Measurements from ENCODE around the gene POC1B.

POC1B gene

DNA sequence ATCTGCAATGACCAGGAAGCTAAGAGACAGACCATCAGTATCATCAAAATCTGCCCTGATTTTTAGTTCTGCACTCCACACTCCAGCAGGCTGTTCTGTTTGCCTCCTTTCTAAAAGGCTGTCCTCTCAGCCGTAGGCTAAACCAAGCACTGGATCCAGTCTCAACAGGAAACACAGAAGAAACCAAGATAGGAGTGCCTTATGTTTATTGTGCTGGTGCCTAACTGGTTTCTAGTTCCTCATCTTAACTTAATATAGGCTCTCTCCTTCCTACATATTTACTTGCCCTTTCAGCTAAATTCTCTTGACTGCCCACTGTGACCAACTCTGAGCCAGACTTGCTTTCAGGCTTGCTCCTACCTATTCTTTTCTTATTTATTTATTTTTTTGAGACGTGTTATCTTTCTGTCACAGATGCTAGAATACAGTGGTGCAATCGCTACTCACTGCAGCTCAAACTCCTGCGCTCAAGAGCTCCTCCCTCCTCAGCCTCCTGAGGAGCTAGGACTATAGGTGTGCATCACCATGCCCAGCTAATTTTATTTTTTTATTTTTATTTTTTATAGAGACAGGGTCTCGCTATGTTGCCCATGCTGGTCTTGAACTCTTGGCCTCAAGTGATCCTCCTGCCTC is 32.1 kb downstream of the POC1B start:
- Histone ChIP-seq H3K36me3 (peaks cover 6 to 43% (median 15%) of the 10 kb centered on the region in 3 donors), H3K27ac (no peak overlapping the region), H3K9me3 (no peaks in the 10 kb centered on the region), H3K27me3 (no peaks in the 10 kb centered on the region), H3K4me1 (no peaks in the 10 kb centered on the region), H3K4me3 (no peak overlapping the region)
- TF ChIP-seq, protein P1, sequence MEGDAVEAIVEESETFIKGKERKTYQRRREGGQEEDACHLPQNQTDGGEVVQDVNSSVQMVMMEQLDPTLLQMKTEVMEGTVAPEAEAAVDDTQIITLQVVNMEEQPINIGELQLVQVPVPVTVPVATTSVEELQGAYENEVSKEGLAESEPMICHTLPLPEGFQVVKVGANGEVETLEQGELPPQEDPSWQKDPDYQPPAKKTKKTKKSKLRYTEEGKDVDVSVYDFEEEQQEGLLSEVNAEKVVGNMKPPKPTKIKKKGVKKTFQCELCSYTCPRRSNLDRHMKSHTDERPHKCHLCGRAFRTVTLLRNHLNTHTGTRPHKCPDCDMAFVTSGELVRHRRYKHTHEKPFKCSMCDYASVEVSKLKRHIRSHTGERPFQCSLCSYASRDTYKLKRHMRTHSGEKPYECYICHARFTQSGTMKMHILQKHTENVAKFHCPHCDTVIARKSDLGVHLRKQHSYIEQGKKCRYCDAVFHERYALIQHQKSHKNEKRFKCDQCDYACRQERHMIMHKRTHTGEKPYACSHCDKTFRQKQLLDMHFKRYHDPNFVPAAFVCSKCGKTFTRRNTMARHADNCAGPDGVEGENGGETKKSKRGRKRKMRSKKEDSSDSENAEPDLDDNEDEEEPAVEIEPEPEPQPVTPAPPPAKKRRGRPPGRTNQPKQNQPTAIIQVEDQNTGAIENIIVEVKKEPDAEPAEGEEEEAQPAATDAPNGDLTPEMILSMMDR (IDR thresholded peaks at IDR 0.05): no peak
- no peak for DNase-seq
- intact Hi-C loops (cut with DNase I; ENCODE audit: low total_unique reads): no loop called here

DNA sequence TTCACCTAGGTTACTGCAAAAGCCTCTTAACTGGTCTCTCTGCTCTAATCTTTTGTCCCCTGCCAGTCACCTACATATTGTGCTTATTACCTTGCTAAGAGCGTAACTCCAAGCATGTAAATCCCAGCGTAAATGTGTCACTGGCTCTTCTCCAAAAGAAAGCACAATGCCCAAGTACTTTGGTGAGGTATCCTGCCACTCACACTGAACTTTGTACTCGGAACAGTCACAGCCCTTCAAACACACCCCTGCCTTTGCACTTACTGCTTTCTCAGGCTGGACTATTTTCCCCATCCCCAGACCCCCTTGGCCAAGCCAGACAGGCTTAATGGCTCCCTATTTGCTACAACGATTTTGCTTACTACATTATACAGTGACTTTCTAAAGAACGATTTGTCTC is 33.0 kb downstream of the POC1B start:
- intact Hi-C loops (cut with DNase I; ENCODE audit: low total_unique reads): no loop called here
- H3K9me3 ChIP-seq: no peaks in the 10 kb centered on the region
- no peak overlapping the region for H3K27ac ChIP-seq
- peaks cover 6 to 44% (median 15%) of the 10 kb centered on the region in 3 donors for H3K36me3 ChIP-seq
- no peaks in the 10 kb centered on the region for H3K4me1 ChIP-seq
- DNase-seq: no peak
- H3K4me3 ChIP-seq: no peak overlapping the region
- H3K27me3 ChIP-seq: no peaks in the 10 kb centered on the region
- TF ChIP-seq, protein P1 (IDR thresholded peaks at IDR 0.05): no peak

DNA sequence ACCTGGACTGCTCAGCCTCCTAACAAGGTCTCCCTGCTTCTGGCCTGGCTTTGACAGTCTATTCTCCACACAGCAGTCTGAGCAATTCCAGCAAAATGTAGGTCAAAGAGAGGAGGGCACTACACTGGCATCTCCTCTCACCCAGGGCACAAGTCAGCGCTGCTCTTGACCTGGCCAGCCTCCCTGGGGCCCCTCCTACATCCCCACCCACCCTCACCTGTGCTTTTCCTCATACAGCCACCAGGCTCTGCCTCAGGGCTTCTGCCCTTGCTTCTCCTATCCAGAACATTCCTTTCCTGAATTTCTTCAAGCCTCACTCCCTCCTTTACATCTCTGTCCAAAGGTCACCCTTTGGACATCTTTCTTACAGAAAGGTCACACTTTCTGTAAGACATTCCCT is 34.9 kb downstream of the POC1B start:
- H3K27ac ChIP-seq: no peak overlapping the region
- peaks cover 6 to 42% (median 15%) of the 10 kb centered on the region in 3 donors for H3K36me3 ChIP-seq
- intact Hi-C loops (cut with DNase I; ENCODE audit: low total_unique reads): no loop called here
- H3K27me3 ChIP-seq: no peaks in the 10 kb centered on the region
- H3K4me3 ChIP-seq: no peak overlapping the region
- DNase-seq: no peak
- TF ChIP-seq, protein P1 (IDR thresholded peaks at IDR 0.05): no peak
- H3K4me1 ChIP-seq: no peaks in the 10 kb centered on the region
- H3K9me3 ChIP-seq: no peaks in the 10 kb centered on the region

DNA sequence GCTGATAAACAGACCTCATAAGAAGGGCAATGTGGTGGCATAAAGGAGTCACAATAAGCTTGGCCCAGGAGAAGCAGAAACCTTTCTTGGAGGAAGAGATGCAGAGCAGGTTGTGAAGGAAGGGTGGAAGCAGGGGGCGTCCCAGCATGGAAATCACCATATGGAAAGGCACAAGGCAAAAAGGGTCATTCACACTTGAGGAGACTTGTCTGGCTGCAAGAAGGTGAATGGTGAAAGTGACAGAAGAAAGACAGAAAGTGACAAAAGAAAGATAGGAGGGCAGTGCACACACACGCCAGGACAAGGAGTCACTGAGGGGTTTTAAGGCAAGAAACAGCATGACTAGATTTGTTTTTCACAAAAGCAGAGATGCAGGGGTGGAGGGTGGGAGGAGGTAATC is 39.6 kb downstream of the POC1B start:
- TF ChIP-seq, protein P1 (IDR thresholded peaks at IDR 0.05): no peak
- H3K27me3 ChIP-seq: no peaks in the 10 kb centered on the region
- H3K36me3 ChIP-seq: peaks cover 6 to 35% (median 14%) of the 10 kb centered on the region in 3 donors
- no peaks in the 10 kb centered on the region for H3K4me1 ChIP-seq
- no peaks in the 10 kb centered on the region for H3K9me3 ChIP-seq
- H3K4me3 ChIP-seq: no peak overlapping the region
- no peak for DNase-seq
- intact Hi-C loops (cut with DNase I; ENCODE audit: low total_unique reads): no loop called here
- H3K27ac ChIP-seq: no peak overlapping the region

DNA sequence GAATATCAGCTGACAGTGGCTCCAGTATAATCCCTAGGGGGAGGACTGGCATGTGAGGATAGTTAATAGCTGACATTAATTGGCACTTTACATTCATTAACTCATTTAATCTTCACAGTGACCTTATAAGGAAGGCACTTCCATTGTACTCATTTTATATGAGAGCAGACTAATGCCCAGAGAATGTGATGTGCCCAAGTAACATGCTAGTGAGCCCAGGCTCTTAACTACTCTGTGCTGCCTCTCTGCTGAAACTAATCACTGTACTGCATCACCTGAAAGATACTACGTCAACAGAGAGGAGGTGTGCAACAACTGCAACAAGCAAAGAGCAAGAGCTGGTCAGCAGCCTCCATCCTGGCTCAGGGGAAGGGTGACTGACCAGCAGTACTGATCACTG is 41.4 kb downstream of the POC1B start:
- no peak overlapping the region for H3K27ac ChIP-seq
- no peaks in the 10 kb centered on the region for H3K27me3 ChIP-seq
- no peaks in the 10 kb centered on the region for H3K4me1 ChIP-seq
- H3K4me3 ChIP-seq: no peak overlapping the region
- peaks cover 0 to 17% (median under 1%) of the 10 kb centered on the region in 3 donors for H3K36me3 ChIP-seq
- no peak for DNase-seq
- intact Hi-C loops (cut with DNase I; ENCODE audit: low total_unique reads): no loop called here
- H3K9me3 ChIP-seq: no peaks in the 10 kb centered on the region
- TF ChIP-seq, protein P1 (IDR thresholded peaks at IDR 0.05): no peak

Measured in tibial artery (tissue), 4 donors.